Activated CD4-positive, alpha-beta T cell treated with anti-CD3 and anti-CD28 coated beads, Interleukin-2, Interleukin-4, amounts not matched to agents 100 ng/mL and 50 ng/mL, durations not matched to agents 16 hours and 8 hours (primary cell): Measurements from ENCODE around the gene CD248.
"Not testable (repeated sequence)": the region's sequence is repeated elsewhere in the genome, so short reads cannot be mapped to it uniquely, and the experiment has no call there.

Source experiments
- DNase-seq: peaks from one replicate; pipeline ENCODE4 v3.0.0-alpha.2; 2020; ENCODE audit warnings: low spot score

Gene CD248

DNA sequence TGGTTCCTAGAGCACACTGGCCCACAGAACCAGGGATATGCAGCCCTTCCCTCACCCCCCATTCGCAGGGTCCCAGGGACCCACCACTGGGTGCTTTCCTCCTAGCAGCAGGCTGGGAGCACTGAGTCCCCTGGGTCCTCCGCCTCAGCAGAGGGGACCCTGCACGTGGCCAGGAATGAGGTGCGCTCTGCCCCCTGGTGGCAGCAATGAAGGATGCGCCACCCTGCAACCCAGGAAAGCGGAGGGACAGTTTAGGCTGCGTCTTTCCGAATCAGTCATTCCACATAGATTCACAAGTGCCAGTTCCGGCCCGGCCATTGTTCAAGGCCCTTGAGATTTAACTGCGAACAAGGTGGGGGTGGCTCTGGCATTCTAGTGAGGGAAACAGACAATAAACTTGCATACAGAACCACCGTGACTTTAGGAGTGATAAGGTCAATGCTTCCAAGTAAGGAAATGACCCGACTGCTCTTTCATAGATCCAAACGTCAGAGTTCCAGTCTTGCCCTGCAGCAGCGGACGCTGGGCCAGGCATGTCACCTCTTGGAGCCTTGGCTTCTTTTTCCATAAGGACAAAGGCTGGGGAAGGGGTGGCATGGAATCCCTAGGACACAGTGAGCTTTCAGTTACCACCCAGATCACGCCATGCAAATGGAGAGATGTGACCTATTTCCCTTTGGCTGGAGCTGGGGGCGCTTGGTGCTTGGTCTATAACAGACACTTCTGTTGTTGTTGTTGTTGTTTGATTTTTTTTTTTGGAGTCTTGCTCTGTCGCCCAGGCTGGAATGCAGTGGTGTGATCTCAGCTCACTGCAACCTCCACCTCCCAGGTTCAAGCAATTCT is 11.7 kb upstream of the CD248 start:
- DNase-seq, result peak; percentile 88

DNA sequence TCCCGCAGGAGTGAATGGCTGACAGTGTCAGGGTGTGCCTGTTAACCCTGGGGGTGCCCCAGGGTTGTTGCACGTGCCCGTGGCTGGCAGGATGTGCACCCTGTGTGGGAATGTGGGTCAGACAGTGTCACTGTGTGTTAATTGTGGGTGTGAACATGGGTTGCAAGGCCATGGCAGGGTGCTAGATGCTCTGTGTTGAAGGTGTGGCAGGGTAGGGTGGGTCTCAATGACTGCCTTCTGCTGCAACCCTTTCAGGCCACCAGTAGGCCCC is 11.1 kb upstream of the CD248 start:
- no peak for DNase-seq

DNA sequence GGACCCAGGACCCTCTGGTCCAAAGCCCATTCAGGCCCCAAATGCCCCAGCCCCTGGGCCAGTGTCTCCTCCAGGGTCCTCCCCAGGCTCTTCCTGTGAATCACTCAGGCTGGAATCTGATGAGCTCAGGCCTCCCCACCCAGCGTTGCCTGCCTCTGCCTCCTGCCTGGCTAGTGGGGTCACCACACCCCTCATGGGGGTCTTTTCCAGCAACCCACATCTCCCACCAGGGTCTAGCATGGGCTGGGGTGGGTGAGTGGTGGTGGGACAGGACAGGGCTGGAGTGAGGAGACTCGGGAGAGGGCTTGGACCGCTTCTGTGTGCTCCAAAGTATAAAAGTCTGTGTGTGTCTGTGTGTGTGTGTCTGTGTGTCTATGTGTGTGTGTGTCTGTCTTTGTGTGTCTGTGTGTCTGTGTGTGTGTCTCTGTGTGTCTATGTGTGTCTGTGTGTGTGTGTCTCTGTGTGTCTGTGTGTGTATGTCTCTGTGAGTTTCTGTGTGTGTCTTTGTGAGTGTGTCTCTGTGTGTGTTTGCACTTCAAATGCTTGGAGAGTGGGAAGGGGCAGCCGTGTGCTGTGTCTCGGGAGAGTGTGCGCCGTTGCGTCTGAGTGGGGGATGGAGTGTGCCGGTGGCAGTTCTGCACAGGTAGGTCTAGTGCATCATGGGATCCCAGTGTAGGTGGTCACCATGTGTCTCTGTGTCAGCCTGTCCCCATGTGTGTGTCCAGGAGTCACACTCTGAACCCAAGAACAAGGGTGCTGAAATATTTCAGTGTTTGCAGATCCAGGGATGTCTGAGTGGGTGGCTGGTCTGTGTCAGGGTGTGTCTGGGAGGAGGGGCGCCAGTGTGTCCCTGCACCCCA is 10.6 kb upstream of the CD248 start:
- no peak for DNase-seq

GRCh38 chr11:66326261-66327111 is 9.6 kb upstream of the CD248 start:
- no peak for DNase-seq

- no peak for DNase-seq
These were observed 8.4 kb upstream of the CD248 start for GRCh38 chr11:66325263-66325671.

GRCh38 chr11:66324664-66325063 is 7.8 kb upstream of the CD248 start:
- no peak for DNase-seq

GRCh38 chr11:66323684-66324083 is 6.8 kb upstream of the CD248 start:
- DNase-seq, result no peak

DNA sequence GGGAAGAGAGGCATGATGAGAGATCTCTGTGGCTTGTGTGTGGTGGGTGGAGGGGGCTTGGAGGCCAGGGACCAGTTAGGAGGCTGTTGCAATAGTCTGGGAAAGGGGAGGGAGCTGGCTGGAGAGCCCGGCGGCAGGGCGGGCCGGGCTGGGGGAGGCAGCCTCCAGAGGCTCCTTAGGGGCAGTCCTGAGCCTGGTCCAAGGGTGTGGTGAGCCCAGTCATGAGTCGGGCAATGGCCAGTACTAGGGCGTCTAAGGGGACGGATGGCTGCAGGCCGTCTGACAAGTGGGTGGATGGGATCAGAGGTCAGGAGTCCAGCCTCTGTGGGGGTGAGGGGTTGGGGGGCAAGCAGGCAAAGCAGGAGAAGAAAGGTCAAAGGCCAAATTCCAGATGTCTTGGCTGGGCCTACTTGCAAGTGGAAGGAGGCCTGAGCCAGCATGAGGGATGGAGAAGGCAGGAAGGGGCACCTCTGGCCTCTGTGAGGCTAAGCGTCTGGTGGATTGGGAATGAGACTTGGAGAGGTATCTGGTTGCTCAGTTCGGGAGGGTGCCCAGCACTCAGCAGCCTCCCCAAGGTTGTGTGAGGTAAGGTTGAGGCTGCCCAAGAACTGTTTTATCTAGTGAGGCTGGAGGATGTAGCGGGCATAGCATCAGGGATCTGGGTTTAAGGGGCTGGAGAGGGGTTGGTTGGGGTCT is 6.0 kb upstream of the CD248 start:
- DNase-seq, result no peak

GRCh38 chr11:66321606-66322005 is 4.8 kb upstream of the CD248 start:
- no peak for DNase-seq

- not testable (repeated sequence) for DNase-seq
These were observed 3.9 kb upstream of the CD248 start for GRCh38 chr11:66320748-66321147.

DNA sequence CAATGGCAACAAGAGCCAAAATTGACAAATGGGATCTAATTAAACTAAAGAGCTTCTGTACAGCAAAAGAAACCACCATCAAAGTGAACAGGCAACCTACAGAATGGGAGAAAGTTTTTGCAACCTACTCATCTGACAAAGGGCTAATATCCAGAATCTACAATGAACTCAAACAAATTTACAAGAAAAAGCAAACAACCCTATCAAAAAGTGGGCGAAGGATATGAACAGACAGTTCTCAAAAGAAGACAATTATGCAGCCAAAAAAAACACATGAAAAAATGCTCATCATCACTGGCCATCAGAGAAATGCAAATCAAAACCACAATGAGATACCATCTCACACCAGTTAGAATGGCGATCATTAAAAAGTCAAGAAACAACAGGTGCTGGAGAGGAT is 3.4 kb upstream of the CD248 start:
- DNase-seq, result not testable (repeated sequence)

DNA sequence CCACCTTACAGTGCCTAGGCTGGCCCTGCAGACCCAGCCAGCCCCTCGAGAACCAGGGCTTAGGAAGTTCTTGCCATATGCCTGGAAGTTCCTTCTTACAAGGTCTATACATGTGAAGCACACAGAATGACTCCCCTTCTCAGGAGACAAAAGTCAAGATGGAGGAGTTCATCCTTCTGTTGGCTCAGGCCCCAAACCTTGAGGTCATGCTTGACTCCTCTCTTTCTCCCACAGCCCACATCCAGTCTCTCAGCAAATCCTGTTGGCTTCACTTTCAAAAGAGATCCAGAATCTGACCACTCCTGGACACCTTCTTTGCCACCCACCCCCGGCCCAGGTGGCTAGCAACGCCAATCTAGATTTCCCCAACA is 1.7 kb upstream of the CD248 start:
- no peak for DNase-seq

GRCh38 chr11:66317723-66318599 is 1.1 kb upstream of the CD248 start:
- DNase-seq, result no peak

- DNase-seq, result no peak
These were observed 478 bp upstream of the CD248 start for GRCh38 chr11:66317322-66317722.

- DNase-seq, result no peak
These were observed 678 bp downstream of the CD248 start for GRCh38 chr11:66315921-66316811.

- no peak for DNase-seq
These were observed 1.4 kb downstream of the CD248 start for GRCh38 chr11:66315498-66315885.

- no peak for DNase-seq
These were observed 2.0 kb downstream of the CD248 start for GRCh38 chr11:66314561-66315497.

GRCh38 chr11:66314186-66314501 is 2.7 kb downstream of the CD248 start:
- DNase-seq, result no peak
